Measurements from ENCODE around the gene LILRB5. TPM values are rescaled to one million over a fixed set of nuclear protein-coding genes. Genes with fewer than 3 reads are reported as not detected.

Gene LILRB5
- total RNA-seq, 1 experiment from 2014 or later: not detected

GRCh38 chr19:54206831-54207177 is 50.3 kb downstream of the LILRB5 start:
- H4K20me1 ChIP-seq (ENCODE audit: insufficient read depth): peaks cover 80% of the 10 kb centered on the region
- no peak for DNase-seq
- H2AFZ ChIP-seq: no peak overlapping the region
- H3K27ac ChIP-seq: no peak overlapping the region
- no peak overlapping the region for H3K4me3 ChIP-seq
- peaks cover 53% of the 10 kb centered on the region for H3K36me3 ChIP-seq (ENCODE audit: low read depth)
- H3K9me2 ChIP-seq (ENCODE audit: insufficient read depth): no peaks in the 10 kb centered on the region
- intact Hi-C loops (cut with micrococcal nuclease; ENCODE audit: unreplicated experiment): no loop called here
- peaks cover 51% of the 10 kb centered on the region for H3K79me2 ChIP-seq (ENCODE audit: low read depth)
- peaks cover 65% of the 10 kb centered on the region for H3K4me1 ChIP-seq (replicated peaks; ENCODE audit: insufficient read depth)
- ChIA-PET CTCF (no interaction called here), POLR2A (ENCODE audit: unreplicated experiment) (interaction anchor here (0.6 kb wide), 2 partner anchors 36 to 51 kb away, joined by 5 to 7 read pairs; no protein-coding TSS in a partner anchor)
- no TSS peak for BruUV-seq (replicated peaks)
- TF ChIP-seq EZH2 (IDR thresholded peaks at IDR 0.05; ENCODE audit: low read depth) (no peak), CTCF (conservative IDR thresholded peaks at IDR 0.05) (no peak)
- no peaks in the 10 kb centered on the region for H3K9me3 ChIP-seq (ENCODE audit: insufficient read depth, low read depth)
- H3K27me3 ChIP-seq (ENCODE audit: insufficient read depth, low read depth): no peaks in the 10 kb centered on the region
- no peak overlapping the region for H3K4me2 ChIP-seq
- H3F3A ChIP-seq (ENCODE audit: insufficient read depth, low read depth): peaks cover 88% of the 10 kb centered on the region

- Histone ChIP-seq H3K4me1 (replicated peaks; ENCODE audit: insufficient read depth) (peaks cover 68% of the 10 kb centered on the region), H3K4me2 (no peak overlapping the region), H2AFZ (no peak overlapping the region), H3K27ac (no peak overlapping the region), H3K9me3 (ENCODE audit: insufficient read depth, low read depth) (no peaks in the 10 kb centered on the region), H3K4me3 (no peak overlapping the region), H3K27me3 (ENCODE audit: insufficient read depth, low read depth) (no peaks in the 10 kb centered on the region), H3K9me2 (ENCODE audit: insufficient read depth) (no peaks in the 10 kb centered on the region), H3K79me2 (ENCODE audit: low read depth) (peaks cover 57% of the 10 kb centered on the region), H3K36me3 (ENCODE audit: low read depth) (peaks cover 59% of the 10 kb centered on the region), H3F3A (ENCODE audit: insufficient read depth, low read depth) (peaks cover 94% of the 10 kb centered on the region), H4K20me1 (ENCODE audit: insufficient read depth) (peaks cover 86% of the 10 kb centered on the region)
- intact Hi-C loops (cut with micrococcal nuclease; ENCODE audit: unreplicated experiment): no loop called here
- ChIA-PET CTCF (no interaction called here), POLR2A (ENCODE audit: unreplicated experiment) (interaction anchor here (0.6 to 0.9 kb wide), 2 partner anchors 17 to 51 kb away, joined by 5 to 6 read pairs; partner anchors contain the start of gene MBOAT7)
- BruUV-seq (replicated peaks): no TSS peak
- no peak for TF ChIP-seq EZH2 (IDR thresholded peaks at IDR 0.05; ENCODE audit: low read depth)
- TF ChIP-seq CTCF (conservative IDR thresholded peaks at IDR 0.05): no peak
- no peak for DNase-seq
Measured at GRCh38 chr19:54206030-54206830, 50.8 kb downstream of the LILRB5 start.

- peaks cover 88% of the 10 kb centered on the region for H4K20me1 ChIP-seq (ENCODE audit: insufficient read depth)
- H3F3A ChIP-seq (ENCODE audit: insufficient read depth, low read depth): peaks cover 90% of the 10 kb centered on the region
- no peak overlapping the region for H3K4me3 ChIP-seq
- H3K4me2 ChIP-seq: peak overlapping the region; percentile 94
- DNase-seq: no peak
- no peaks in the 10 kb centered on the region for H3K9me3 ChIP-seq (ENCODE audit: insufficient read depth, low read depth)
- intact Hi-C loops (cut with micrococcal nuclease; ENCODE audit: unreplicated experiment): no loop called here
- no peaks in the 10 kb centered on the region for H3K27me3 ChIP-seq (ENCODE audit: insufficient read depth, low read depth)
- H2AFZ ChIP-seq: no peak overlapping the region
- no peaks in the 10 kb centered on the region for H3K9me2 ChIP-seq (ENCODE audit: insufficient read depth)
- H3K4me1 ChIP-seq (replicated peaks; ENCODE audit: insufficient read depth): peaks cover 62% of the 10 kb centered on the region
- ChIA-PET POLR2A (ENCODE audit: unreplicated experiment) (interaction anchor here (0.6 kb wide), 1 partner anchor 14 kb away, joined by 4 read pairs; no protein-coding TSS in a partner anchor), CTCF (no interaction called here)
- H3K27ac ChIP-seq: 0 out of 2 replicates have a peak overlapping the region, but pooled peaks have one; percentile 0
- TF ChIP-seq EZH2 (IDR thresholded peaks at IDR 0.05; ENCODE audit: low read depth): no peak
- no peak for TF ChIP-seq CTCF (conservative IDR thresholded peaks at IDR 0.05)
- peaks cover 62% of the 10 kb centered on the region for H3K79me2 ChIP-seq (ENCODE audit: low read depth)
- BruUV-seq (replicated peaks): no TSS peak
- peaks cover 61% of the 10 kb centered on the region for H3K36me3 ChIP-seq (ENCODE audit: low read depth)
Measured at GRCh38 chr19:54204767-54205468, 52.2 kb downstream of the LILRB5 start.

All from PC-9 (cell line).